Measurements from ENCODE around the gene ITGB4.
A peak's percentile ranks its signal among the peaks of the same experiment; 100 is the strongest.

DNA sequence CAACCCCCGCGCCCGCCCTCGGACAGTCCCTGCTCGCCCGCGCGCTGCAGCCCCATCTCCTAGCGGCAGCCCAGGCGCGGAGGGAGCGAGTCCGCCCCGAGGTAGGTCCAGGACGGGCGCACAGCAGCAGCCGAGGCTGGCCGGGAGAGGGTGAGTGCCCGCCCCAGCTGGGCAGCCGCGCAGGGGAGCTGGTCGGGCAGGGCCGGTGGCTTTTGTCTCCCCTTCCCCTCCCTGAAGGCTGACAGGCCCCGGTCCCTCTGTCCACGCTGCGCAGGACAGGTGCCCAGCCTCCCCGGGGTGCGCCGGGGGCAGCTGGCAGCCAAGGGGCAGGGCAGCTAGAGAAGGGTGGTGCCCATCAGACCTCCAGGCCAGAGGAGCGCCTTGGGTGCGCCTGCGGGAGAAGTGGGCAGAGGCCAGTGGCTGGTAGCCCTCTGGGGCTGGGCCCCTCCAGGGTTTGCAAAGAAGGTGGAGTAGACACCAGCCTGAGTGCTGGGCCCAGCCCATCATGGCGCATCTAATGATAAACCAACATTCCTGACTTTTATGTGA lies 278 bp downstream of the ITGB4 start:
- no peak for TF ChIP-seq JUND (IDR thresholded peaks at IDR 0.05)
- TF ChIP-seq, protein P1, sequence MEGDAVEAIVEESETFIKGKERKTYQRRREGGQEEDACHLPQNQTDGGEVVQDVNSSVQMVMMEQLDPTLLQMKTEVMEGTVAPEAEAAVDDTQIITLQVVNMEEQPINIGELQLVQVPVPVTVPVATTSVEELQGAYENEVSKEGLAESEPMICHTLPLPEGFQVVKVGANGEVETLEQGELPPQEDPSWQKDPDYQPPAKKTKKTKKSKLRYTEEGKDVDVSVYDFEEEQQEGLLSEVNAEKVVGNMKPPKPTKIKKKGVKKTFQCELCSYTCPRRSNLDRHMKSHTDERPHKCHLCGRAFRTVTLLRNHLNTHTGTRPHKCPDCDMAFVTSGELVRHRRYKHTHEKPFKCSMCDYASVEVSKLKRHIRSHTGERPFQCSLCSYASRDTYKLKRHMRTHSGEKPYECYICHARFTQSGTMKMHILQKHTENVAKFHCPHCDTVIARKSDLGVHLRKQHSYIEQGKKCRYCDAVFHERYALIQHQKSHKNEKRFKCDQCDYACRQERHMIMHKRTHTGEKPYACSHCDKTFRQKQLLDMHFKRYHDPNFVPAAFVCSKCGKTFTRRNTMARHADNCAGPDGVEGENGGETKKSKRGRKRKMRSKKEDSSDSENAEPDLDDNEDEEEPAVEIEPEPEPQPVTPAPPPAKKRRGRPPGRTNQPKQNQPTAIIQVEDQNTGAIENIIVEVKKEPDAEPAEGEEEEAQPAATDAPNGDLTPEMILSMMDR (IDR thresholded peaks at IDR 0.05 in 2 of 3, conservative IDR thresholded peaks at IDR 0.05 in 1 of 3; ENCODE audit: borderline replicate concordance in 1 of 3, insufficient read depth in 1 of 3, low read depth in 2 of 3, low read length in 2 of 3): no peak
- peak; percentile 77 for TF ChIP-seq POLR2AphosphoS5 (IDR thresholded peaks at IDR 0.05; ENCODE audit: low read depth, low read length)
- TF ChIP-seq POLR2A (IDR thresholded peaks at IDR 0.05; ENCODE audit: borderline replicate concordance, extremely low read depth, insufficient read depth, insufficient read length): peak; percentile 27
- TF ChIP-seq SIN3A (IDR thresholded peaks at IDR 0.05; ENCODE audit: low read depth): peak; percentile 37; the same call in 1 of the 2 replicates
- TF ChIP-seq ZNF274 (IDR thresholded peaks at IDR 0.05; ENCODE audit: low read depth, low read length): no peak
- TF ChIP-seq, protein P2, sequence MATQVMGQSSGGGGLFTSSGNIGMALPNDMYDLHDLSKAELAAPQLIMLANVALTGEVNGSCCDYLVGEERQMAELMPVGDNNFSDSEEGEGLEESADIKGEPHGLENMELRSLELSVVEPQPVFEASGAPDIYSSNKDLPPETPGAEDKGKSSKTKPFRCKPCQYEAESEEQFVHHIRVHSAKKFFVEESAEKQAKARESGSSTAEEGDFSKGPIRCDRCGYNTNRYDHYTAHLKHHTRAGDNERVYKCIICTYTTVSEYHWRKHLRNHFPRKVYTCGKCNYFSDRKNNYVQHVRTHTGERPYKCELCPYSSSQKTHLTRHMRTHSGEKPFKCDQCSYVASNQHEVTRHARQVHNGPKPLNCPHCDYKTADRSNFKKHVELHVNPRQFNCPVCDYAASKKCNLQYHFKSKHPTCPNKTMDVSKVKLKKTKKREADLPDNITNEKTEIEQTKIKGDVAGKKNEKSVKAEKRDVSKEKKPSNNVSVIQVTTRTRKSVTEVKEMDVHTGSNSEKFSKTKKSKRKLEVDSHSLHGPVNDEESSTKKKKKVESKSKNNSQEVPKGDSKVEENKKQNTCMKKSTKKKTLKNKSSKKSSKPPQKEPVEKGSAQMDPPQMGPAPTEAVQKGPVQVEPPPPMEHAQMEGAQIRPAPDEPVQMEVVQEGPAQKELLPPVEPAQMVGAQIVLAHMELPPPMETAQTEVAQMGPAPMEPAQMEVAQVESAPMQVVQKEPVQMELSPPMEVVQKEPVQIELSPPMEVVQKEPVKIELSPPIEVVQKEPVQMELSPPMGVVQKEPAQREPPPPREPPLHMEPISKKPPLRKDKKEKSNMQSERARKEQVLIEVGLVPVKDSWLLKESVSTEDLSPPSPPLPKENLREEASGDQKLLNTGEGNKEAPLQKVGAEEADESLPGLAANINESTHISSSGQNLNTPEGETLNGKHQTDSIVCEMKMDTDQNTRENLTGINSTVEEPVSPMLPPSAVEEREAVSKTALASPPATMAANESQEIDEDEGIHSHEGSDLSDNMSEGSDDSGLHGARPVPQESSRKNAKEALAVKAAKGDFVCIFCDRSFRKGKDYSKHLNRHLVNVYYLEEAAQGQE (IDR thresholded peaks at IDR 0.05; ENCODE audit: low read depth): no peak
- TF ChIP-seq EZH2phosphoT487 (IDR thresholded peaks at IDR 0.05; ENCODE audit: borderline replicate concordance): no peak
- TF ChIP-seq, protein P3, sequence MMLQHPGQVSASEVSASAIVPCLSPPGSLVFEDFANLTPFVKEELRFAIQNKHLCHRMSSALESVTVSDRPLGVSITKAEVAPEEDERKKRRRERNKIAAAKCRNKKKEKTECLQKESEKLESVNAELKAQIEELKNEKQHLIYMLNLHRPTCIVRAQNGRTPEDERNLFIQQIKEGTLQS (IDR thresholded peaks at IDR 0.05): no peak
- TF ChIP-seq RAD21 (IDR thresholded peaks at IDR 0.05; ENCODE audit: low read depth): no peak; the same call in 1 of the 2 replicates
- no peak for TF ChIP-seq SRF (IDR thresholded peaks at IDR 0.05; ENCODE audit: low read depth)
- TF ChIP-seq EZH2 (IDR thresholded peaks at IDR 0.05): no peak
- TF ChIP-seq SP1 (IDR thresholded peaks at IDR 0.05; ENCODE audit: low read depth): no peak
